HG03457 (cell line): ENCODE data around the gene SPATA19.

Experiments
- ATAC-seq: cut with Tn5 transposase; IDR thresholded peaks from one replicate; pipeline ENCODE4 v1.9.1; 2021; ENCODE audit warnings: moderate number of reproducible peaks; ENCODE audit not compliant: unreplicated experiment

SPATA19 gene

GRCh38 chr11:133818302-133818701, 27.0 kb downstream of the SPATA19 start:
- ATAC-seq = no peak

GRCh38 chr11:133817449-133817848, 27.9 kb downstream of the SPATA19 start:
- ATAC-seq = no peak

- no peak for ATAC-seq
Measured at GRCh38 chr11:133816146-133816870, 29.0 kb downstream of the SPATA19 start.

- ATAC-seq = no peak
Measured at GRCh38 chr11:133815636-133816035, 29.7 kb downstream of the SPATA19 start.

GRCh38 chr11:133814588-133815100, 30.7 kb downstream of the SPATA19 start:
- ATAC-seq = no peak

- no peak for ATAC-seq
Measured at GRCh38 chr11:133811850-133812685, 33.2 kb downstream of the SPATA19 start.

- no peak for ATAC-seq
Measured at GRCh38 chr11:133810766-133811165, 34.5 kb downstream of the SPATA19 start.

GRCh38 chr11:133809569-133810491, 35.5 kb downstream of the SPATA19 start:
- no peak for ATAC-seq

GRCh38 chr11:133808393-133809140, 36.7 kb downstream of the SPATA19 start:
- ATAC-seq = no peak

GRCh38 chr11:133803026-133803425, 42.3 kb downstream of the SPATA19 start:
- ATAC-seq = no peak

- ATAC-seq = no peak
Measured at GRCh38 chr11:133801356-133801755, 44.0 kb downstream of the SPATA19 start.

GRCh38 chr11:133800666-133801065, 44.6 kb downstream of the SPATA19 start:
- no peak for ATAC-seq

GRCh38 chr11:133797554-133797953, 47.8 kb downstream of the SPATA19 start:
- no peak for ATAC-seq

- ATAC-seq = no peak
Measured at GRCh38 chr11:133796043-133796795, 49.1 kb downstream of the SPATA19 start.

GRCh38 chr11:133795088-133795487, 50.2 kb downstream of the SPATA19 start:
- no peak for ATAC-seq

- ATAC-seq = no peak
Measured at GRCh38 chr11:133794205-133794604, 51.1 kb downstream of the SPATA19 start.

- no peak for ATAC-seq
Measured at GRCh38 chr11:133793271-133794035, 51.9 kb downstream of the SPATA19 start.

- ATAC-seq = no peak
Measured at GRCh38 chr11:133790995-133791394, 54.3 kb downstream of the SPATA19 start.
